Activated T-cell treated with anti-CD3 and anti-CD28 coated beads, Interleukin-2, amount 50 U/mL, for 4 hours (primary cell): ENCODE results near the gene HTR7. TPM values are rescaled to one million over a fixed set of nuclear protein-coding genes. Genes with fewer than 3 reads are reported as not detected.
"Not testable (repeated sequence)": the region's sequence is repeated elsewhere in the genome, so short reads cannot be mapped to it uniquely, and the experiment has no call there.

ENCODE experiments used
- ATAC-seq, 2 donors: fragments of 200-7000 bp; cut with Tn5 transposase; one replicate each; pipeline ENCODE4 v1.10.0; 2021
- DNase-seq: peaks from one replicate; pipeline ENCODE4 v3.0.0-alpha.2; 2020
- H3K27me3 Mint-ChIP-seq: one replicate; pipeline ENCODE4 v1.8.0; 2021; ENCODE audit warnings: low read depth, mixed read lengths
- H3K36me3 Mint-ChIP-seq: one replicate; pipeline ENCODE4 v1.8.0; 2022; ENCODE audit warnings: mixed read lengths; ENCODE audit not compliant: insufficient read depth
- H3K4me1 Mint-ChIP-seq: one replicate; pipeline ENCODE4 v1.8.0; 2021; ENCODE audit warnings: low read depth, mixed read lengths
- H3K4me3 Mint-ChIP-seq: one replicate; pipeline ENCODE4 v1.8.0; 2021; ENCODE audit warnings: mild to moderate bottlenecking, moderate library complexity, mixed read lengths
- H3K9me3 Mint-ChIP-seq: one replicate; pipeline ENCODE4 v1.8.0; 2021; ENCODE audit warnings: mixed read lengths
- total RNA-seq, 3 donors: library from RNA; stranded (reverse); gene quantifications; one replicate each; pipeline ENCODE4 v1.2.1, GENCODE V29; 2021

HTR7 gene
- total RNA-seq, 3 donors from 2014 or later, result not detected

DNA sequence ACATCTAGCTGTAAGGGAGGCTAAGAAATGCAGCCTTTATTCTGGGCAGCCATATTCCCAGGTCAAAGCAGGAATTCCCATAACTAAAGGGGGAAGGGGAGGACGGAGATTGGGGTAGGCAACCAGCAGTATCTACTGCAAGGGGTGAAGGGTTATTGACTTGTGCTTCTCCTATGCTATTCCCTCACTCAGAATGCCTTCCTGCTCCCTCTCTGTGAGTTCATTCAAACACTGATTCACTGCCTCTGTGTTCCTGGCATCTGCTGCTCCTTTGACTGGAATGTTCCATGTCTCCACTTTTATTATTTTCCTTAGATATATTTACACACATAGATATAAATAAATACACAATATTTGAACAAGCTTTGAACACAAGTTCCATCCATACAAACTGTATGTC, 11.1 kb downstream of the HTR7 start:
- no peak for DNase-seq
- Mint-ChIP-seq H3K9me3 (peaks cover 12% of the 10 kb centered on the region), H3K4me1 (no peaks in the 10 kb centered on the region), H3K36me3 (peaks cover 6% of the 10 kb centered on the region), H3K4me3 (no peak overlapping the region), H3K27me3 (peaks cover 36% of the 10 kb centered on the region)
- ATAC-seq, result no peak

GRCh38 chr10:90845726-90846125, 12.1 kb downstream of the HTR7 start:
- H3K27me3 Mint-ChIP-seq, result peaks cover 33% of the 10 kb centered on the region
- H3K9me3 Mint-ChIP-seq, result peaks cover 6% of the 10 kb centered on the region
- H3K36me3 Mint-ChIP-seq, result peaks cover 3% of the 10 kb centered on the region
- ATAC-seq, result no peak
- no peak overlapping the region for H3K4me3 Mint-ChIP-seq
- H3K4me1 Mint-ChIP-seq, result no peaks in the 10 kb centered on the region
- no peak for DNase-seq

GRCh38 chr10:90842725-90843124, 15.1 kb downstream of the HTR7 start:
- no peaks in the 10 kb centered on the region for H3K4me1 Mint-ChIP-seq
- no peaks in the 10 kb centered on the region for H3K9me3 Mint-ChIP-seq
- DNase-seq (no peak), ATAC-seq (no peak)
- no peak overlapping the region for H3K4me3 Mint-ChIP-seq
- no peaks in the 10 kb centered on the region for H3K36me3 Mint-ChIP-seq
- H3K27me3 Mint-ChIP-seq, result peaks cover 35% of the 10 kb centered on the region

DNA sequence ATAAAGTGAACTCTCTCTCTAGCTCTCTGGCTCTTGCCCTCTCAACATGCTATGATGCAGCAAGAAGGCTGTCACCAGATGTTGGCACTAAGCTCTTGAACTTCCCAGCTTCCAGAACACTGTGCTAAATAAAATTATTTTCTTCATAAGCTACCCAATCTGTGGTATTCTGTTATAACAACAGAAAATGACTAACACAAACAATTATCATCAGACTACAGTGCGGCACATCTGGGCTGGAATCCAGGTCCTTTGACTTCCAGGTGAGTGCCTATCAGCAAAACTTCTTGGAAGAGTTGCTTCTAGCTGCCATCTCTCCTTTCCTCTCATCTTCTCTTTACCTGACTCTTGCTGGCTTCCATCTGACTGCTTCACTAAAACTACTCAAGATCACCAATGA, 20.4 kb downstream of the HTR7 start:
- peaks cover 12% of the 10 kb centered on the region for H3K27me3 Mint-ChIP-seq
- ATAC-seq, result no peak
- H3K36me3 Mint-ChIP-seq, result no peaks in the 10 kb centered on the region
- DNase-seq, result no peak
- no peak overlapping the region for H3K4me3 Mint-ChIP-seq
- H3K9me3 Mint-ChIP-seq, result no peaks in the 10 kb centered on the region
- H3K4me1 Mint-ChIP-seq, result no peaks in the 10 kb centered on the region

DNA sequence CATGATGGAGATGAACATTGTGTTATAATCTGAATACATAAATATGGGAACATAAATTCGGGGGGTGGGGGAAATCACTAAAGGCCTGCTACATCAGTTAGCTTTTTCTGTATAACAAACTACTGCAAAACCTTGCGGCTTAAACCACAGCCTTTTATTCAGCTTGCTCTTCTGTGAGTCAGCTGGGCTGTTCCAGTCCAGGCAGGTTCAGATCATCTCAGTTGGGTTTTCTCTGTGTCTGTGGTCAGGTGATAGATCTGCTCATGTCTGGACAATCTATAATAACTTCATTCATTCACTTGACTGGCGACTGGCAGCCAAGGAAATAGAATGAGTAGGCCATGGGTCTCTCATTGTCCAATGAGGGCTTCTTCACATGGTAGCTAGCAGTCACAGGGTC, 23.5 kb downstream of the HTR7 start:
- DNase-seq, result no peak
- Mint-ChIP-seq H3K27me3 (peaks cover 9% of the 10 kb centered on the region), H3K36me3 (no peaks in the 10 kb centered on the region), H3K4me1 (no peaks in the 10 kb centered on the region), H3K9me3 (no peaks in the 10 kb centered on the region), H3K4me3 (no peak overlapping the region)
- no peak for ATAC-seq

DNA sequence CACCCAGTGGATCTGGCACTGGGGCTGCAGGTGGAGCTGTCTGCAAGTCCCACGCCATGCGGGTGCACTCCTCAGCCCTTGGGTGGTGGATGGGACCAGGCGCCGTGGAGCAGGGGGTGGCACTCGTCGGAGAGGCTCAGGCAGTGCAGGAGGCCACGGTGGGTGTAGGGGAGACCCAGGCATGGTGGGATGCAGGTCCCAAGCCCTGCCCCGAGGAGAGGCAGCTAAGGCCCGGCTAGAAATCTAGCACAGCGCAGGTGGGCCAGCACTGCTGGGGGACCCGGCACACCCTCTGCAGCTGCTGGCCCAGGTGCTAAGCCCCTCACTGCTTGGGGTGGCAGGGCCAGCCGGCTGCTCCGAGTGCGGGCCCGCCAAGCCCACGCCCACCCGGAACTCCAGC, 25.7 kb downstream of the HTR7 start:
- no peaks in the 10 kb centered on the region for H3K4me1 Mint-ChIP-seq
- no peak for DNase-seq
- no peak overlapping the region for H3K4me3 Mint-ChIP-seq
- no peak for ATAC-seq
- no peaks in the 10 kb centered on the region for H3K9me3 Mint-ChIP-seq
- peaks cover 8% of the 10 kb centered on the region for H3K27me3 Mint-ChIP-seq
- H3K36me3 Mint-ChIP-seq, result no peaks in the 10 kb centered on the region

DNA sequence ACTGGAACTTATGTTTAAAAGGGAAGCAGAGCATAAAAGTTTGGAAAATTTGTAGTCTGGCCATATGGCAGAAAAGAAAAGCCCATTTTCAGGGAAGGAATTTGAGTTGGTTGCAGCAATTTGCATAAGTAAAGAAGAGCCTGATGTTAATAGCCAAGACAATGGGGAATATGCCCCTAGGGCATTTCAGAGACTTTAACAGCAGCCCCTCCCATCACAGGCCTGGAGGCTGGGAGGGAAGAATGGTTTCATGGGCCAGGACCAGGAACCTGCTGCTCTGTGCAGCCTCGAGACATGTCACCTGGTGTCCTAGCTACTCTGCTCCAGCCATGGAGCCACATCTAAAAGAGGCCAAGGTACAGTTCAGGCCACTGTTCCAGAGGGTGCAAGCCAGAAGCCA, 35.3 kb downstream of the HTR7 start:
- Mint-ChIP-seq H3K4me1 (no peaks in the 10 kb centered on the region), H3K36me3 (peaks cover 3% of the 10 kb centered on the region), H3K27me3 (peaks cover 14% of the 10 kb centered on the region)

GRCh38 chr10:90821864-90822263, 36.0 kb downstream of the HTR7 start:
- not testable (repeated sequence) for H3K4me1 Mint-ChIP-seq, H3K36me3 Mint-ChIP-seq, DNase-seq, H3K4me3 Mint-ChIP-seq, ATAC-seq
- Mint-ChIP-seq H3K9me3 (peaks cover 15% of the 10 kb centered on the region), H3K27me3 (peaks cover 13% of the 10 kb centered on the region)

More for the DNA sequence above, 35.3 kb downstream of the HTR7 start:
- DNase-seq (no peak), ATAC-seq (no peak)
- Mint-ChIP-seq H3K4me3 (no peak overlapping the region), H3K9me3 (peaks cover 15% of the 10 kb centered on the region)

GRCh38 chr10:90819911-90820310, 37.9 kb downstream of the HTR7 start:
- H3K9me3 Mint-ChIP-seq, result peaks cover 15% of the 10 kb centered on the region
- H3K27me3 Mint-ChIP-seq, result peaks cover 4% of the 10 kb centered on the region
- ATAC-seq, result no peak

DNA sequence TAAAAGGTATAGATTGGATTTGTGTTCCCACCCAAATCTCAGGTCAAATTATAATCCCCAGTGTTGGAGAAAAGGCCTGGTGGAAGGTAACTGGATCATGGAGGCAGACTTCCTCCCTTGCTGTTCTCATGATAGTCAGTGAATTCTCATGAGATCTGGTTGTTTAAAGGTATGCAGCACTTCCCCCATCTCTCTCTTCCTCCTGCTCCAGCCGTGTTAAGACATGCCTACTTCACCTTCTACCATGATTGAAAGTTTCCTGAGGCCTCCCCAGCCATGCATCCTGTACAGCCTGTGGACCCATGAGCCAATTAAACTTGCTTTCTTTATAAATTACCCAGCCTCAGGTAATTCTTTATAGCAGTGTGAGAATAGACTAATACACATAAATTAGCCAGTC, 39.1 kb downstream of the HTR7 start:
- peaks cover 15% of the 10 kb centered on the region for H3K9me3 Mint-ChIP-seq
- H3K36me3 Mint-ChIP-seq, result peaks cover 3% of the 10 kb centered on the region
- peaks cover 4% of the 10 kb centered on the region for H3K27me3 Mint-ChIP-seq
- no peak for DNase-seq
- H3K4me3 Mint-ChIP-seq, result no peak overlapping the region
- H3K4me1 Mint-ChIP-seq, result no peaks in the 10 kb centered on the region
- ATAC-seq, result no peak

More at GRCh38 chr10:90819911-90820310, 37.9 kb downstream of the HTR7 start:
- H3K4me3 Mint-ChIP-seq, result no peak overlapping the region
- peaks cover 3% of the 10 kb centered on the region for H3K36me3 Mint-ChIP-seq
- no peaks in the 10 kb centered on the region for H3K4me1 Mint-ChIP-seq
- no peak for DNase-seq

DNA sequence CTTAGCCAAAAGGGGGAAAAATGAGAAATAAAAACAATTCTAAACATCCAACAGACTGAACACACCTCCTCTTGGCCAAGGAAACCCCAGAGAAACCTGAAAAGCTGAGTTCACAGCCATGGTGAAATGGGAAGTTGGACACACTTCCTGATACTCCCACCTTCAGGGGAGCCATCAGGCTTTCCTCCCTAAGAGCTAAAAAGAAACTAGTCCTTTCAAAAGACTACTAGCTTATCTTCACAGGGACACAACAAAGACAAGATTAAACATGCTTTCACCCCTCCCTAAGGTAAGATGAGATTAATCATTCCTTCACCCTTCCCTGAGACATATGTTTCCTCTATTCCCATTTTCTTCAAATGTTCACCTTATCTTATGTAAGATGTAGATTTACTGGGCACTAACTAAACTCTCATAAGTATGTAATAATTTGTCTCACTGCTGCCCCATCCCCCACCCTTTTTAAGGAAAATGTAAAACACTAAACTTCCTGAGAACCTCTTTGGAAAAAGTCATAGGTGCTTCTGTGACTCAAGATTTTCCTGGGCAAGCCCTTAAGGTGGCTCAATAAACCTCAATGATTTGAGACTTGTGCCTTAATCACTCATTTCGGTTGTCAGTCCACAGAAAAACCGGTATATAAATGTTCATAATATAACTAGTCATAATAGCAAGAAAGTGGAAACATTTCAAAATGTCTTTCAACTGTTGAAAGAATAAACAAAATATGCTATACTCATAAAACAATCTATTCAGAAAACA, 40.5 kb downstream of the HTR7 start:
- Mint-ChIP-seq H3K36me3 (peaks cover 3% of the 10 kb centered on the region), H3K9me3 (peaks cover 8% of the 10 kb centered on the region), H3K4me3 (no peak overlapping the region), H3K4me1 (no peaks in the 10 kb centered on the region), H3K27me3 (peaks cover 3% of the 10 kb centered on the region)
- ATAC-seq (no peak), DNase-seq (no peak)

DNA sequence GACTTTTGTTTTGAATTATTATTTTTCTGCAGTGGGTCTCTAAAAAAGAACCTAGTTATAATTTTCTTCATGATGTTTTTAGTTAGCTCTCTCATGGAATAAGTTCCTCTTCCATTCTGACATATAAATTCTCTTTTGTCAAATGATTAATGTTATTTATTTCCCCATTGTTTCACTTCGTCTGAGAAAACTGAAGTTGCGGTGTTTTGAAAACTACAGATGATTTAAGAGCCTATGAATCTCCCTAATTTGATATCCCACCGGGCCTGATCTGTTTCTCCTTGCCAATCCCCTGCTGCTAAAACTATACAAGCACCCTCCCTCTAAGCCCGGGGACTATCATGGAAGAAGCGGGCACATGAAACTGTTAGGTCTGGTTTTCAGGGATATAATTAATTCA, 41.4 kb downstream of the HTR7 start:
- DNase-seq (no peak), ATAC-seq (no peak)
- no peaks in the 10 kb centered on the region for H3K9me3 Mint-ChIP-seq
- H3K36me3 Mint-ChIP-seq, result no peaks in the 10 kb centered on the region
- H3K4me1 Mint-ChIP-seq, result no peaks in the 10 kb centered on the region
- no peaks in the 10 kb centered on the region for H3K27me3 Mint-ChIP-seq
- no peak overlapping the region for H3K4me3 Mint-ChIP-seq

- H3K36me3 Mint-ChIP-seq, result no peaks in the 10 kb centered on the region
- ATAC-seq, result no peak
- no peaks in the 10 kb centered on the region for H3K27me3 Mint-ChIP-seq
- no peaks in the 10 kb centered on the region for H3K9me3 Mint-ChIP-seq
- no peak overlapping the region for H3K4me3 Mint-ChIP-seq
- no peak for DNase-seq
- no peaks in the 10 kb centered on the region for H3K4me1 Mint-ChIP-seq
Observed at GRCh38 chr10:90813594-90814365, 44.1 kb downstream of the HTR7 start.

DNA sequence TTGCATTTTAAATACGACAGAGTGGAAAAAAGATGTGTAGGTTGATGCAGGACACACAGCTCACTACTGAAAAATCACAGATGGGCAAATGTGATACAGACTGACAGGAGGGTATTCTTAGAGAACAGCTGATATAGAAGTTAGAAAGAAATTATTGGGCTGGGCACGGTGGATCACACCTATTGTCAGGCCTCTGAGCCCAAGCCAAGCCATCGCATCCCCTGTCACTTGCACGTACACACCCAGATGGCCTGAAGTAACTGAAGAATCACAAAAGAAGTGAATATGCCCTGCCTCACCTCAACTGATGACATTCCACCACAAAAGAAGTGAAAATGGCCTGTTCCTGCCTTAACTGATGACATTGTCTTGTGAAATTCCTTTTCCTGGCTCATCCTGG, 50.7 kb downstream of the HTR7 start:
- not testable (repeated sequence) for H3K4me3 Mint-ChIP-seq, H3K4me1 Mint-ChIP-seq, H3K27me3 Mint-ChIP-seq, H3K9me3 Mint-ChIP-seq, DNase-seq, H3K36me3 Mint-ChIP-seq, ATAC-seq

DNA sequence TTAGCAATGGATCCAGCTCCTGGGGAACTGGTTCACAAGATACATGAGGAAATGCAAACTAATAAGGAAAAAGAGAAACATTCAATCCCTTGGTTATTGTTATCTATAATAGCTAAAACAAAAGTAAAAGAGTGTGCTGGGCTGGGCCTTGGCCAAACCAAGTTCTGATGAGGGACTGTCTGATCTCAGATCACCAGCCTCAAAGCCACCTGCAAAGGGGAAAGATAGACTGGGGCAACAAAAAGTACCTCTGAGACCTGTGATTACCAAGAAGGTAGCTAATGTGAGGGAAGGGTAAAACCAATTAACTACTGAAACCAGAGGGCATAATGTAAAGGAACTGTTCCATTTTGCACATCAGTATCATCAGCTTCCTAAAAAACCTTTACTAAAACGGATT, 51.2 kb downstream of the HTR7 start:
- no peak for DNase-seq
- Mint-ChIP-seq H3K36me3 (no peaks in the 10 kb centered on the region), H3K27me3 (no peaks in the 10 kb centered on the region), H3K4me1 (no peaks in the 10 kb centered on the region), H3K4me3 (no peak overlapping the region), H3K9me3 (no peaks in the 10 kb centered on the region)
- no peak for ATAC-seq
